ENCODE results near the gene CPAMD8.
"Not testable (repeated sequence)": the region's sequence is repeated elsewhere in the genome, so short reads cannot be mapped to it uniquely, and the experiment has no call there.

The CPAMD8 gene

GRCh38 chr19:17043744-17044143, 17.1 kb upstream of the CPAMD8 start:
- DNase-seq (ENCODE audit: extremely low read depth in 1 of 2, low read depth in 1 of 2) = no peak

DNA sequence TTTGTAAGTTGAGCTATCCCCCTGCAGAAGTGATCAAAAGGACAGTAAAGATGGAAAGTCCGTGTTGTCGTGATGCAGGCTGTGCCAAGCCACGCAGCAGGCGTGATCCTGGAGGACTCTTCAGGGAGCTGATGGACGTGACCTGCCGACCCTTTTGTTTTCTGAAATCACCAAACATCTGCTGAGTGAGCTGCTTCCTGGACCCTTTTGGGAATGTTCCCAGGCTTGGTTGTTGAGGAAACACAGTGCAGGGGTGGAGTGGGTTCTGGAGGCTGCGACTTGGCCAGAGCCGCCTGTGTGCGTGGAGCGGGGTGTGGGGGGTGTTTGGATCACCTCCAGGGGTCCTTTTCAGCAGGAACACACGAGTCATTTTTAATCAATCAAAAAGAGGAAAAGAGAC, 15.4 kb upstream of the CPAMD8 start:
- no peak for DNase-seq (ENCODE audit: extremely low read depth in 1 of 2, low read depth in 1 of 2)

GRCh38 chr19:17037966-17038500, 11.4 kb upstream of the CPAMD8 start:
- no peak for DNase-seq (ENCODE audit: extremely low read depth in 1 of 2, low read depth in 1 of 2)

DNA sequence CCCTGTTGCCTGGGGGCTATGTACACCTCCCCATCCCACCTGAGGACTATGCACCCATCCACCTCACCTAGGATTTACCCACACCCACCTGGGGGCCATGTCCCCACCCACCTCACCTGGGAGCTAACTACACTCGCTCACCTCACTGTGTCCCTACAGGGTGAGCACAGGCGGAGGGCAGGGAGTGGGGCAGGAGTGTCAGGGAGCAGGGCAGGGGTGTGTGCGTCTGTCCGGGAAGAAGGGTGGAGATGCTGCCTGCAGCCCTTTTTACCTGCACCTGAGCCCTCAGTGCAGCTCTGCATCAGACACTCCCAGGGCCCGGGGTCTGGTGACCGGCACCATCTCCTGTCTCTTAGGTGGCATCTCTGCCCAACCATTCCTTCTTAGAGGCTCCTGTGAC, 10.6 kb upstream of the CPAMD8 start:
- no peak for DNase-seq (ENCODE audit: extremely low read depth in 1 of 2, low read depth in 1 of 2)

DNA sequence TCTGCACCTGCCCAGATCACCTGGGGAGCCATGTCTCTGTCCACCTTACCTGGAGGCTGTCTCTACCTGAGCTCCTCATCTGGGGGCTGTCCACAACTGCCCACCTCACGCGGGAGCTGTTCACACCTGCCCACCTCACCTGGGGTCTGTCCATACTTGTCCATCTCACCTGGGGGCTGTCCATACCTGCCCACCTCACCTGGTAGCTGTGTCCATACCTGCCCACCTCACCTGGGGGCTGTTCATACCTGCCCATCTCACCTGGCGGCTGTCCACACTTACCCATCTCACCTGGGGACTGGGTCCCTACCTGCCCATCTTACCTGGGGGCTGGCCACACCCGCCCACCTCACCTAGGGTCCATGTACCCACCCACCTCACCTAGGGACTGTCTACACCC, 10.0 kb upstream of the CPAMD8 start:
- no peak for DNase-seq (ENCODE audit: extremely low read depth in 1 of 2, low read depth in 1 of 2)

- DNase-seq (ENCODE audit: extremely low read depth in 1 of 2, low read depth in 1 of 2) = no peak
These were observed 9.3 kb upstream of the CPAMD8 start for GRCh38 chr19:17035842-17036424.

- DNase-seq (ENCODE audit: extremely low read depth in 1 of 2, low read depth in 1 of 2) = no peak
These were observed 5.1 kb upstream of the CPAMD8 start for GRCh38 chr19:17031741-17032140.

- DNase-seq (ENCODE audit: extremely low read depth in 1 of 2, low read depth in 1 of 2) = no peak
These were observed 945 bp upstream of the CPAMD8 start for GRCh38 chr19:17027535-17027975.

DNA sequence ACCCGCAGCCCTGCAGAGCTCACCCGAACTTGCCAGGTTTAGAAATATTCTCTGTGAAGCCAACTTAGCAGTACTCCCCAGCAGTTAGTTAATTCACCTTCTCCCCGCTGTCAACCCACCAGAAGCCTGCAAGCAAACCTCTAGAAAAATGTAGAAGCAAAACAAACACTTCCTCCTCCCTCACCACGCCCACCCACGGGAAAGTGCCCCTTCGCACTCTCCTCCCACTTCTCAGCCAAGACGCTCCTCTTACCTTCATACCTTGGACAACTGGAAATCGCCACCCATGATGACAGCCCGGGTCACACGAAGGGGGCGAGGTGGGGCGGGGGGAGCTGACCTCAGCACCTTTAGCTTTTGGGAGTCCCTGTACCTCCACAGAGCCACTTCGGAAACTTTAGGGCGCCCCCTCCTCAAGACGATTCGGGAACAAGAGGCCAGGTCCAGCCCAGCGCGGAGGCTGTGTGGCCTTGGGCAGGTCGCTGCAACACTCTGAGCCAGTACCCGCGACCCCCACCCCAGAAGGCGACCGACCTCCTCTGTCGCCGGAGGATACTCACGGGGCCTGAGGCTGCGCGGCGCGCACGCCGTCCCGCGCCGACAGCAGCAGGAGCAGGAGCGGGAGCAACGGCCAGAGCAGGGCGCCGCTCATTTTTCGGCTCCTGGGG, 485 bp downstream of the CPAMD8 start:
- DNase-seq (ENCODE audit: extremely low read depth in 1 of 2, low read depth in 1 of 2) = no peak

- no peak for DNase-seq (ENCODE audit: extremely low read depth in 1 of 2, low read depth in 1 of 2)
These were observed 1.2 kb downstream of the CPAMD8 start for GRCh38 chr19:17025361-17025760.

GRCh38 chr19:17024941-17025340, 1.7 kb downstream of the CPAMD8 start:
- not testable (repeated sequence) for DNase-seq (ENCODE audit: extremely low read depth in 1 of 2, low read depth in 1 of 2)

- DNase-seq (ENCODE audit: extremely low read depth in 1 of 2, low read depth in 1 of 2) = no peak
These were observed 2.8 kb downstream of the CPAMD8 start for GRCh38 chr19:17023805-17024204.

- DNase-seq (ENCODE audit: extremely low read depth in 1 of 2, low read depth in 1 of 2) = no peak
These were observed 3.9 kb downstream of the CPAMD8 start for GRCh38 chr19:17022738-17023137.

- DNase-seq (ENCODE audit: extremely low read depth in 1 of 2, low read depth in 1 of 2) = no peak
These were observed 4.6 kb downstream of the CPAMD8 start for GRCh38 chr19:17021793-17022590.

- DNase-seq (ENCODE audit: extremely low read depth in 1 of 2, low read depth in 1 of 2) = no peak
These were observed 5.3 kb downstream of the CPAMD8 start for GRCh38 chr19:17021328-17021727.

- no peak for DNase-seq (ENCODE audit: extremely low read depth in 1 of 2, low read depth in 1 of 2)
These were observed 5.8 kb downstream of the CPAMD8 start for GRCh38 chr19:17020823-17021222.

- DNase-seq (ENCODE audit: extremely low read depth in 1 of 2, low read depth in 1 of 2) = no peak
These were observed 6.2 kb downstream of the CPAMD8 start for GRCh38 chr19:17020385-17020784.

DNA sequence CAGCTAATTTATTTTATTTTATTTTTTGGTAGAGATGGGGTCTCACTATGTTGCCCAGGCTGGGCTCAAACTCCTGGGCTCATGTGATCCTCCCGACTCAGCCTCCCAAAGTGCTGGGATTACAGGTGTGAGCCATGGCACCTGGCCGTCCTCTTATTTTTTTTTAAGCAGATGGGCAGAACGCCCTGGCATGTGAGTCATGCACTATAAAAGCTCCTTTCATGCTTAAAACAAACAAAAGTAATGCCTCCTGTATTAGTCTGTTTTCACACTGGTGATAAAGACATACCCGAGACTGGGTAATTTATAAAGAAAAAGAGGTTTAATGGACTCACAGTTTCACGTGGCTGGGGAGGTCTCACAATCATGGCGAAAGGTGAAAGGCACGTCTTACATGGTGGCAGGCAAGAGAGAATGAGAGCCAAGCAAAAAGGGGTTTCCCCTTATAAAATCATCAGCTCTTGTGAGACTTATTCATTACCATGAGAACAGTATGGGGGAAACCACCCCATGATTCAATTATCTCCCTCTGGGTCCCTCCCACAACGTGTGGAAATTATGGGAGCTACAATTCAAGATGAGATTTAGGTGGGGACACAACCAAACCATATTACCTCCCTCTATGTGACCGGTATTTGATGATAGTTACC, 12.3 kb downstream of the CPAMD8 start:
- not testable (repeated sequence) for DNase-seq (ENCODE audit: extremely low read depth in 1 of 2, low read depth in 1 of 2)

DNA sequence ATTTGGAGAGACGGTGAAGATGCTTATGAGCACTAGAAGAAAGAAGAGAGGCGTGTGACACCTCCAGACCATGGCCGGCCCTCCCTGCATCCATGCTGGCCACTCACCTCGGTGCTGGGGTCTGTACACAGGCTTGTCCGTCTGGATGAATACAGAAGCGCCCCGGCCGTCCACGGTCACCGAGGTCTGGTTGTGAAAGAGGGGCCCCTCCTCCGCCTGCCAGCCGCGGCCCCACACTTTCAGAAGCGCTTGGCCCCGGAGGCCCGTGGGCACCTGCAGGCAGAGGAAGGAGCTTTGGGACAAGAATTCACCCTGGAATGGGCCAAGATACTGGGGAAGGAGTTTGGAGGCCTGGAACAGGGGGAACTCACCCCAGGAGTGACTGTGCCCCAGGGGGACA, 15.1 kb downstream of the CPAMD8 start:
- no peak for DNase-seq (ENCODE audit: extremely low read depth in 1 of 2, low read depth in 1 of 2)

DNA sequence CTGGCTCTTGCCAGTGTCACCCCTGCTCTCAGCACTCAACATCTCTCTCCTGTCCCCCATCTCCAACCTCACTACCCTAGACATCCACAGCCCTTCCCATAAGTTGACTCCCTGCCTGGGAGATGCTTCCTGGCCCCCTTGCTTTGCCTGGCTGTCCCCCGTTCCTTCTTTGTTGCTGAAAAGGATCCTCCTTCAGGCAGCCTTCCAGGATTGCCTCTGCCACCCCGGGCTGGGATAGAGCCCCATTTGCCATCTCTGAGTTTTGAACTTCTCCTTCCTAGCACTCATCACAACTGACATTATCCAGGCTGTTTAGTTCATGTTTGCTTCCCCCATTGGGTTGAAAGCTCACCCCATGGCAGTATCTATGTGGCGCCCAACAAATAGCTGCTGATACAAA, 20.0 kb downstream of the CPAMD8 start:
- DNase-seq (ENCODE audit: extremely low read depth in 1 of 2, low read depth in 1 of 2) = no peak

GRCh38 chr19:17005000-17005399, 21.6 kb downstream of the CPAMD8 start:
- DNase-seq (ENCODE audit: extremely low read depth in 1 of 2, low read depth in 1 of 2) = no peak
